B cell (primary cell): ENCODE results near the gene RBBP8NL. TPM values are rescaled to one million over a fixed set of nuclear protein-coding genes. Genes with fewer than 3 reads are reported as not detected.

Source experiments
- ATAC-seq: fragments of 200-7000 bp; cut with Tn5 transposase; one replicate; pipeline ENCODE4 v1.10.0; 2021; ENCODE audit warnings: low read depth, mild to moderate bottlenecking, moderate number of reproducible peaks, moderate library complexity
- CTCF ChIA-PET: fragments of 350-600 bp; sonication (Branson Sonifier 250); formaldehyde crosslinking; loops from one replicate; lab custom pipeline; 2021; ENCODE audit warnings: antibody characterized with exemption, inconsistent platforms; lab: Charles Lee
- POLR2A ChIA-PET: fragments of 350-600 bp; sonication (Branson Sonifier 250); formaldehyde crosslinking; loops from one replicate; lab custom pipeline; 2021; ENCODE audit warnings: antibody characterized with exemption; lab: Charles Lee
- DNase-seq: peaks from one replicate; pipeline ENCODE4 v3.0.0; 2013
- H2AFZ ChIP-seq: 2 replicates; pipeline ENCODE4 v1.6.1; 2012; ENCODE audit warnings: mild to moderate bottlenecking, low read depth, low read length; ENCODE audit not compliant: insufficient read depth, poor library complexity, severe bottlenecking
- H3K27ac ChIP-seq, 2 donors: 1 replicate in 1 of 2; 2 replicates in 1 of 2; pipeline ENCODE4 v1.5.1; 2012 to 2013; ENCODE audit warnings: low read length in 2 of 2, mild to moderate bottlenecking in 2 of 2, moderate library complexity in 1 of 2
- H3K27me3 ChIP-seq, 4 experiments: fragments of 200-600 bp in 1 of 4; sonication (generic) in 1 of 4; replicated peaks in 1 of 4; 1 replicate in 2 of 4; 2 replicates in 2 of 4; pipeline versions ENCODE4 v1.6.1 to v1.7.0; 2013 to 2016; ENCODE audit warnings: low read length in 3 of 4, mild to moderate bottlenecking in 2 of 4, mixed read lengths in 1 of 4, moderate library complexity in 1 of 4; ENCODE audit not compliant: insufficient read depth in 4 of 4, control insufficient read depth in 3 of 4; ENCODE audit errors: control extremely low read depth in 1 of 4
- H3K36me3 ChIP-seq, 2 experiments: replicated peaks in 1 of 2; 1 replicate in 1 of 2; 2 replicates in 1 of 2; pipeline versions ENCODE4 v1.6.1 to v1.7.1; 2013; ENCODE audit warnings: low read length in 1 of 2; ENCODE audit not compliant: insufficient read depth in 2 of 2, control insufficient read depth in 1 of 2; ENCODE audit errors: control extremely low read depth in 1 of 2, extremely low read depth in 1 of 2
- H3K4me1 ChIP-seq, 2 donors: fragments of 200-600 bp in 1 of 2; sonication (generic) in 1 of 2; 1 replicate in 1 of 2; 2 replicates in 1 of 2; pipeline versions ENCODE4 v1.5.1 to v1.6.1; 2013 to 2017; ENCODE audit warnings: low read length in 2 of 2; ENCODE audit not compliant: control insufficient read depth in 2 of 2, insufficient read depth in 2 of 2
- H3K4me2 ChIP-seq: replicated peaks from 2 replicates; pipeline ENCODE3; 2012; ENCODE audit warnings: mild to moderate bottlenecking, low read depth, low read length; ENCODE audit not compliant: poor library complexity, severe bottlenecking
- H3K4me3 ChIP-seq, 5 experiments: fragments of 200-600 bp in 1 of 5; sonication (generic) in 1 of 5; 1 replicate in 3 of 5; 2 replicates in 2 of 5; pipeline versions ENCODE4 v1.5.1 to v1.7.0; 2011 to 2016; ENCODE audit warnings: low read length in 4 of 5, mild to moderate bottlenecking in 4 of 5, low read depth in 2 of 5, control low read depth in 1 of 5, moderate library complexity in 1 of 5; ENCODE audit not compliant: insufficient read depth in 1 of 5; ENCODE audit errors: control extremely low read depth in 1 of 5, extremely low read depth in 1 of 5
- H3K79me2 ChIP-seq: fragments of 200-600 bp; sonication (generic); one replicate; pipeline ENCODE4 v1.6.0; 2016; ENCODE audit warnings: low read length; ENCODE audit not compliant: control insufficient read depth, insufficient read depth
- H3K9ac ChIP-seq: fragments of 200-600 bp; sonication (generic); 2 replicates; pipeline ENCODE4 v1.6.1; 2017; ENCODE audit warnings: mild to moderate bottlenecking, low read length, moderate library complexity
- H3K9me3 ChIP-seq, 3 donors: one replicate each; pipeline versions ENCODE4 v1.6.1 to v1.7.1; 2013; ENCODE audit warnings: low read length in 2 of 3; ENCODE audit not compliant: control insufficient read depth in 2 of 3, insufficient read depth in 1 of 3; ENCODE audit errors: control extremely low read depth in 1 of 3
- H4K20me1 ChIP-seq: 2 replicates; pipeline ENCODE4 v1.6.0; 2012; ENCODE audit warnings: mild to moderate bottlenecking, low read length; ENCODE audit not compliant: insufficient read depth, control insufficient read depth, poor library complexity, severe bottlenecking
- H3K27ac Mint-ChIP-seq: one replicate; pipeline ENCODE4 v1.8.0; 2021; ENCODE audit warnings: mixed read lengths
- H3K27me3 Mint-ChIP-seq: one replicate; pipeline ENCODE4 v1.8.0; 2021; ENCODE audit warnings: mixed read lengths
- H3K4me1 Mint-ChIP-seq: one replicate; pipeline ENCODE4 v1.8.0; 2021; ENCODE audit warnings: mixed read lengths
- H3K4me3 Mint-ChIP-seq: one replicate; pipeline ENCODE4 v1.8.0; 2021; ENCODE audit warnings: mixed read lengths
- H3K9me3 Mint-ChIP-seq: one replicate; pipeline ENCODE4 v1.8.0; 2022; ENCODE audit warnings: mixed read lengths; ENCODE audit not compliant: insufficient read depth
- CTCF ChIP-seq: fragments of 200-600 bp; IDR thresholded peaks from one replicate; pipeline ENCODE4 v1.8.0; 2022; ENCODE audit warnings: antibody characterized with exemption, mild to moderate bottlenecking
- EZH2 ChIP-seq: IDR thresholded peaks from 2 replicates; pipeline ENCODE4 v1.6.1; 2012; ENCODE audit warnings: borderline replicate concordance, low read depth, mild to moderate bottlenecking, moderate library complexity, low read length; ENCODE audit not compliant: insufficient read depth, poor library complexity, severe bottlenecking
- WGBS: methylation state at CpG from one replicate; pipeline ENCODE4 v1.1.5; 2013; ENCODE audit warnings: missing lambda C conversion rate; ENCODE audit not compliant: insufficient coverage; 5-methylcytosine and 5-hydroxymethylcytosine counted together
- intact Hi-C: fragments of 100-400 bp; cut with micrococcal nuclease; formaldehyde crosslinking; loops from one replicate; pipeline ENCODE4 v1.10.0; 2022
- polyA plus RNA-seq: library from polyadenylated mRNA; depleted of rRNA; stranded (reverse); fragments of >200 nt; gene quantifications from 2 replicates; pipeline ENCODE4 v1.2.3, GENCODE V29; 2012
- total RNA-seq, 2 donors: library from RNA; stranded (reverse); fragments of 120-200 nt in 1 of 2; gene quantifications; 1 replicate in 1 of 2; 2 replicates in 1 of 2; pipeline versions ENCODE4 v1.2.3 to v1.2.4, GENCODE V29; 2013 to 2022

The RBBP8NL gene
- total and polyA plus RNA-seq, 2 donors (not counting 1 experiment from before 2014, with no cell fraction given), result not detected

DNA sequence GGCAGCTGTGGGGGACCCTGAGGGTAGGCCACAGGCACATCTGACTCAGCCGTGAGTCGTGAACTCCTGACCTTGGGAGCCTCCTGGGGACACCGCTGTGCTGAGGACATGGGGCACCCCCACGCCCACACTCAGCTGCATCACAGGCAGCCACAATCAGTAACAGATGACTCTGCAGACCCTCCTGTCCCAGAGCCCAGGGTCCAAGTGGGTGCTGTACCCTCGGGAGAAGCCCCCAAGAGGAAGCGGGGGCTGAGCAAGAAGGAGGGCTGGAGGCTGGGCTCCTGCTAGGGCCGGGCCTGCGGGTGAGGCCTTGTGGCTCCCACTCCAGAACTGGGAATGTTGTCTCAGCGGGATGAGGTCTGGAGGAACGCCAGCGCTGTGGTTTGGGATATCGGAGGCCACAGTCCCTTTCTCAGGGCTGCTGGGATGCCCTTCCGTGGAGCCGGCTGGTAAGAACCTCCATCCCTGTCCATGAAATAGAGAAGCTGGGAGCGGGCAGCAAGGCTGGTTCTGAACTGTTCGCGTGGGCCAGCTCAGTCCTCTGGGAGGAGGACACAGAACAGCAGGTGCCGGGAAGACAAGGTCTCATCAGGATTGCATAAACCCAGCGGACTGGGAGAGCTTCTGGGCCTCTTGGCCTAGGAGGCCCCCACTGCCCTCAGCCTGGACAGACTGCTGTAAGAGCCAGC, 57.1 kb downstream of the RBBP8NL start:
- no peak overlapping the region for H3K27ac ChIP-seq
- H3K27me3 ChIP-seq, result peaks cover 0 to 46% (median 12%) of the 10 kb centered on the region in 4 experiments
- no peak overlapping the region for H2AFZ ChIP-seq
- ATAC-seq, result no peak
- POLR2A ChIA-PET, result no interaction called here
- H3K36me3 ChIP-seq, result no peaks in the 10 kb centered on the region
- no peak overlapping the region for H3K4me2 ChIP-seq
- no peaks in the 10 kb centered on the region for H4K20me1 ChIP-seq
- H3K9ac ChIP-seq, result no peak overlapping the region
- no peak for DNase-seq
- Mint-ChIP-seq H3K4me1 (peaks cover 14% of the 10 kb centered on the region), H3K9me3 (no peaks in the 10 kb centered on the region), H3K4me3 (no peak overlapping the region), H3K27me3 (peaks cover 6% of the 10 kb centered on the region), H3K27ac (no peak overlapping the region)
- H3K4me3 ChIP-seq, result no peak overlapping the region
- TF ChIP-seq EZH2 (no peak), CTCF (no peak)
- peaks cover 25 to 34% of the 10 kb centered on the region in 2 donors for H3K4me1 ChIP-seq
- intact Hi-C loops, result no loop called here
- H3K9me3 ChIP-seq, result peaks cover 0 to 4% (median 0%) of the 10 kb centered on the region in 3 donors
- H3K79me2 ChIP-seq, result no peaks in the 10 kb centered on the region
- WGBS, result 71% methylated on average over 19 of the region's 19 CpGs
- CTCF ChIA-PET, result interaction anchor here (4.2 kb wide), 1 partner anchor 13 kb away, joined by 27 read pairs; no protein-coding TSS in a partner anchor

DNA sequence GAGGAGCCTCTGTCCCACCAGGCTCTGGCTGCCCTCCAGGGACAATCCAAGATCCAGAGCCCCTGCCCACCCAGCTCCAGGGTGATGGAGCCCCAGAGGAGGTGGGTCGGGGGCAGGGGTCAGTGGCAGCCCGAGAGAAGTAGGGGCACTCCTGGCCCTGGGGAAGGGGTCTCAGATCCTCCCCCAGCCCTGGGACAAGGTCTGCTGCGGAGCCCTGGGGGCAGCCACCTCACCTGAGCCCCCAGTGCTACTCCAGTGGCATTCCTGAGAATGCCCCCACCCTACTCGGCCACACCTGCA, 57.6 kb downstream of the RBBP8NL start:
- Mint-ChIP-seq H3K4me1 (peaks cover 19% of the 10 kb centered on the region), H3K27me3 (peaks cover 6% of the 10 kb centered on the region), H3K9me3 (no peaks in the 10 kb centered on the region), H3K4me3 (no peak overlapping the region), H3K27ac (no peak overlapping the region)
- intact Hi-C loops, result loop anchor here (1.0 kb wide), 1 partner anchor 67 kb away; the partner anchor contains the start of gene ADRM1
- ChIA-PET CTCF (interaction anchor here (2.4 to 4.2 kb wide), 2 partner anchors 11 to 13 kb away, joined by 9 to 27 read pairs; no protein-coding TSS in a partner anchor), POLR2A (no interaction called here)
- no peaks in the 10 kb centered on the region for H3K36me3 ChIP-seq
- no peak overlapping the region for H2AFZ ChIP-seq
- TF ChIP-seq EZH2, result no peak
- TF ChIP-seq CTCF, result no peak
- H4K20me1 ChIP-seq, result no peaks in the 10 kb centered on the region
- 73% methylated on average over 4 of the region's 4 CpGs for WGBS
- no peak overlapping the region for H3K27ac ChIP-seq
- no peaks in the 10 kb centered on the region for H3K79me2 ChIP-seq
- H3K9me3 ChIP-seq, result peaks cover 0 to 4% (median 0%) of the 10 kb centered on the region in 3 donors
- no peak overlapping the region for H3K4me3 ChIP-seq
- no peak overlapping the region for H3K4me2 ChIP-seq
- ATAC-seq, result no peak
- no peak for DNase-seq
- H3K4me1 ChIP-seq, result peaks cover 25 to 34% of the 10 kb centered on the region in 2 donors
- peaks cover 0 to 46% (median 12%) of the 10 kb centered on the region in 4 experiments for H3K27me3 ChIP-seq
- no peak overlapping the region for H3K9ac ChIP-seq
